AG04449 (cell line): ENCODE data around the gene PRKN.
"Not testable (repeated sequence)": the region's sequence is repeated elsewhere in the genome, so short reads cannot be mapped to it uniquely, and the experiment has no call there.

Source experiments
- CTCF ChIA-PET: fragments of 350-600 bp; formaldehyde crosslinking; extraction: SDS; loops from one replicate; lab custom pipeline; 2021; ENCODE audit warnings: antibody characterized with exemption; lab: Yijun Ruan, JAX
- POLR2A ChIA-PET: fragments of 400-600, 350-600 bp; formaldehyde crosslinking; extraction: SDS; loops from one replicate; lab custom pipeline; 2020; ENCODE audit warnings: antibody characterized with exemption, inconsistent platforms; lab: Yijun Ruan, JAX
- DNase-seq: peaks from one replicate; pipeline ENCODE4 v3.0.0-alpha.2; 2010; ENCODE audit warnings: low read depth, low spot score
- H3K4me3 ChIP-seq: 2 replicates; pipeline ENCODE4 v1.5.1; 2011; ENCODE audit warnings: low read depth, mild to moderate bottlenecking, control low read depth, low read length
- TF ChIP-seq, protein P1 (sequence below): IDR thresholded peaks from one replicate; pipeline ENCODE4 v1.5.1; 2011; ENCODE audit warnings: mild to moderate bottlenecking, moderate library complexity, low read length, control low read depth, inconsistent platforms; ENCODE audit not compliant: insufficient read depth; ENCODE audit errors: missing control alignments

Gene PRKN

DNA sequence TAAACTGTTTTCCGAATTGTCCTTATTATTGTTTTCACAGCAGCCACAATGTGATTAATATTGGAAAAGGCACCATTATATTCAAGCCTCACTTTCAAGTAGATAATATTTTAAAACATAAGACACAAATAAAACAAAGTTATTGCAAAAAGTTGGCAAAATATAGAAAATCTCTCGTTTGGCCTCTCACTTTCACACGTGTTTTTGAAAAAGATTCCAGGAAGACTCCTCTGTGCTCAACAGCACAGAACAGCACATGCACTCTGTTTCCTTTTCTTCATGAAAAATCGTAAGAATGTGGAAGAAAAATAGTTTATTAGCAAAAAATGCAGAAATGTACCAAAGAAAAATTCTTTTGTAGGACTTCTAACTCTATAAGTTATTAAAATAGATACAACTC lies 46.7 kb downstream of the PRKN start:
- ChIA-PET CTCF (no interaction called here), POLR2A (no interaction called here)
- no peak for DNase-seq
- no peak overlapping the region for H3K4me3 ChIP-seq
- TF ChIP-seq, protein P1, sequence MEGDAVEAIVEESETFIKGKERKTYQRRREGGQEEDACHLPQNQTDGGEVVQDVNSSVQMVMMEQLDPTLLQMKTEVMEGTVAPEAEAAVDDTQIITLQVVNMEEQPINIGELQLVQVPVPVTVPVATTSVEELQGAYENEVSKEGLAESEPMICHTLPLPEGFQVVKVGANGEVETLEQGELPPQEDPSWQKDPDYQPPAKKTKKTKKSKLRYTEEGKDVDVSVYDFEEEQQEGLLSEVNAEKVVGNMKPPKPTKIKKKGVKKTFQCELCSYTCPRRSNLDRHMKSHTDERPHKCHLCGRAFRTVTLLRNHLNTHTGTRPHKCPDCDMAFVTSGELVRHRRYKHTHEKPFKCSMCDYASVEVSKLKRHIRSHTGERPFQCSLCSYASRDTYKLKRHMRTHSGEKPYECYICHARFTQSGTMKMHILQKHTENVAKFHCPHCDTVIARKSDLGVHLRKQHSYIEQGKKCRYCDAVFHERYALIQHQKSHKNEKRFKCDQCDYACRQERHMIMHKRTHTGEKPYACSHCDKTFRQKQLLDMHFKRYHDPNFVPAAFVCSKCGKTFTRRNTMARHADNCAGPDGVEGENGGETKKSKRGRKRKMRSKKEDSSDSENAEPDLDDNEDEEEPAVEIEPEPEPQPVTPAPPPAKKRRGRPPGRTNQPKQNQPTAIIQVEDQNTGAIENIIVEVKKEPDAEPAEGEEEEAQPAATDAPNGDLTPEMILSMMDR = no peak

GRCh38 chr6:162680367-162680766 lies 47.2 kb downstream of the PRKN start:
- H3K4me3 ChIP-seq = no peak overlapping the region
- ChIA-PET POLR2A (no interaction called here), CTCF (no interaction called here)
- no peak for DNase-seq
- TF ChIP-seq, protein P1 = no peak

GRCh38 chr6:162679681-162680080 lies 47.9 kb downstream of the PRKN start:
- ChIA-PET CTCF (no interaction called here), POLR2A (no interaction called here)
- TF ChIP-seq, protein P1 = no peak
- no peak overlapping the region for H3K4me3 ChIP-seq
- DNase-seq = no peak

GRCh38 chr6:162678896-162679295 lies 48.7 kb downstream of the PRKN start:
- H3K4me3 ChIP-seq, CTCF ChIA-PET, POLR2A ChIA-PET, DNase-seq: not testable (repeated sequence)

GRCh38 chr6:162675503-162675902 lies 52.1 kb downstream of the PRKN start:
- H3K4me3 ChIP-seq = no peak overlapping the region
- no peak for DNase-seq
- TF ChIP-seq, protein P1 = no peak
- ChIA-PET CTCF (no interaction called here), POLR2A (no interaction called here)

DNA sequence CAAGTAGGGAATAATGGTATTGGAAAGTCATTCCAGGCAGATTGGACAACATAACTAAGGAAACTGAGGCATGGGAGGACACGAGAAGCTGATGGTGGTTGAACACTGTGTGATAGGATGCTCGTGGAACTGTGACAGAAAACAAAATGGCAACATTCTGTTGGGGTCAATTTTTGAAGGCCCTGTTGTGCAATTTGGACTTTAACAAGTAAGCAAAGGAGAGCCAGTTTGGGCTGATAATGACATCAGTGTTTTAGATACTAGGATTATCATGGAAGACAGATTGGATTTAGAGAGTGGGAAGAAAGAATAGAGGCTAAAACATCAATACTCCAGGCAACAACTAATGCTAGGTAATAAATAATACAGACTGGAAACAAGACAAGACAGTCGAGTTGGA lies 53.1 kb downstream of the PRKN start:
- H3K4me3 ChIP-seq = no peak overlapping the region
- no peak for DNase-seq
- ChIA-PET CTCF (no interaction called here), POLR2A (no interaction called here)
- TF ChIP-seq, protein P1 = no peak

GRCh38 chr6:162671580-162672165 lies 55.9 kb downstream of the PRKN start:
- TF ChIP-seq, protein P1 = no peak
- ChIA-PET CTCF (no interaction called here), POLR2A (no interaction called here)
- no peak for DNase-seq
- H3K4me3 ChIP-seq = no peak overlapping the region
